BLaER1 treated with 17β-estradiol and CSF1 and Interleukin-3, amounts not matched to agents 10 nM and 100 nM (cell line): ENCODE measurements around the gene CNN1.

Source experiments
- H3K27ac ChIP-seq, 11 experiments: shearing (Covaris generic); formaldehyde crosslinking; 2 replicates each; pipeline ENCODE4 v1.8.1; 2022
- H3K27me3 ChIP-seq, 11 experiments: shearing (Covaris generic); formaldehyde crosslinking; 2 replicates each; pipeline ENCODE4 v1.8.1; 2022
- H3K36me3 ChIP-seq, 11 experiments: shearing (Covaris generic); formaldehyde crosslinking; 2 replicates each; pipeline ENCODE4 v1.8.1; 2022
- H3K4me1 ChIP-seq, 10 experiments: shearing (Covaris generic); formaldehyde crosslinking; 2 replicates each; pipeline ENCODE4 v1.8.1; 2022
- H3K4me2 ChIP-seq, 11 experiments: shearing (Covaris generic); formaldehyde crosslinking; 2 replicates each; pipeline ENCODE4 v1.8.1; 2022
- H3K4me3 ChIP-seq, 10 experiments: shearing (Covaris generic); formaldehyde crosslinking; 2 replicates each; pipeline ENCODE4 v1.8.1; 2022
- H3K9ac ChIP-seq, 11 experiments: shearing (Covaris generic); formaldehyde crosslinking; 2 replicates each; pipeline ENCODE4 v1.8.1; 2022
- H3K9me3 ChIP-seq, 11 experiments: shearing (Covaris generic); formaldehyde crosslinking; replicated peaks in 1 of 11; 2 replicates each; pipeline ENCODE4 v1.8.1; 2022
- H4K20me1 ChIP-seq, 11 experiments: shearing (Covaris generic); formaldehyde crosslinking; 2 replicates each; pipeline ENCODE4 v1.8.1; 2022
- Cebpa-rat ChIP-seq, 11 experiments: shearing (Covaris generic); IDR thresholded peaks; 2 replicates each; pipeline ENCODE4 v1.8.1; 2022

Gene CNN1

DNA sequence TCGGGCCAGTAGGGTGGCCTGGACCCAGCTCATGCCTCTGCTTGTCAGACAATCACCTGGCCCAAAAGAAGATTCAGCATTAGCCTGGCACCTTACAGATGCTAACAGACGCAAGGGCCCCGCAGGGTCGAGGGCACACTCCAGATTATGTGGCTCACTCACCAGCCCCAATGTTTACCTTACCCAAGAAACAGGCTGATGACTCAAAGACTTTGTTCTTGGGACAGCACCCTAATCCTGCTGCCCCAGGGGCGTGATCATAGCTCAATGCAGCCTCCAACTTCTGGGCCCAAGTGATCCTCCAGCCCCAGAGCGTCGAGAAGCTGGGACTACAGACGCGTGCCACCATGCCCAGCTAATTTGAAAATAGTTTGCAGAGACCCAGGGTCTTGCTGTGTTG lies 19.5 kb upstream of the CNN1 start:
- Histone ChIP-seq H3K9ac (no peak overlapping the region), H4K20me1 (peaks cover 0 to 55% (median 19%) of the 10 kb centered on the region in 11 experiments; a peak in 12 of 22 replicates), H3K9me3 (no peaks in the 10 kb centered on the region), H3K4me1 (no peaks in the 10 kb centered on the region), H3K4me2 (no peak overlapping the region), H3K27ac (no peak overlapping the region), H3K36me3 (peaks cover 14 to 98% (median 55%) of the 10 kb centered on the region in 11 experiments), H3K4me3 (no peak overlapping the region), H3K27me3 (no peaks in the 10 kb centered on the region)
- no peak for TF ChIP-seq Cebpa-rat (IDR thresholded peaks at IDR 0.05)

DNA sequence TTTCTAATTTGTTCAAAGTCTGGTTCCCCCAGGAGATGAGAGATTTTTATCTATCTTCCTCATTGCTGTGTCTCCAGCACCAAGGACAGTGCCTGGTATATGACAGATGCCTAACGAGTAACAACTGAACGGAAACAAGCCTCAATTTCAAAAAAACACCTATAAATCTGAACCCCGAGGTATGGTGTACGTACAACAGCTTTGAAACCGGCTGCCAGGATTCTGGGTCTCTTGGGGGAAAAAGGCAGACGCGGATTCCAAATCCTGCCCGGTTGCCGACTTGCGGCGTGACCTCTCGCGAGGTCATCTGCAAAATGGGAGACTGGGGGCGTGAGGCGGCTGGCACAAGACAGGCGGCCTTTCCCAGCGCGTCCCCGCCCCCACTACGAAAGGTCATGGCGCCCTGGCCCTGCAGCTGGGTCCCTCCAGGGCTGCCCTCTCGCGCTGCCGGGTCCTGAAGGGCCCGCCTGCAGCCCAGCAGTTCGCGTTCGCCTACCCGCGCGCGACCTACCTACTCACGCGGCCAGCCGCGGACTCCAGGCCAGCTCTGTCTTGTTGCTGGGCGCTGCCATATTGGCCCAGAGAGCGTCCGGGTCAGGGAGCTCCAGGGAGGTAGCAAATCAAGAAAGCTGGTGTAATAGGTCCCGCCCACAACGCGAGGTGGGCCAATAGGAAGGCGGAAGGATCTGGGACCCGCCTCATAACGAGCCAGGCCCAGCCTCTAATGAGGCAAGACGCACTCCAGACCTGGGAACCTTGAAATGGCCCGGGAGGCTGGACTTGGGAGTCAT lies 9.9 kb upstream of the CNN1 start, which contains the start of gene ECSIT:
Gene ECSIT, minus strand, starts transcription at position 584 of the 791 bp plus-strand sequence. CDS start 9,964 bp downstream, outside the sequence.
- peak within 1 kb of the TSS; percentile 74 to 92 (median 88) for H3K9ac ChIP-seq
- peaks cover 0 to 40% (median 7%) of the 10 kb centered on the region in 11 experiments; a peak in 10 of 22 replicates for H4K20me1 ChIP-seq
- no peaks in the 10 kb centered on the region for H3K9me3 ChIP-seq
- TF ChIP-seq Cebpa-rat (IDR thresholded peaks at IDR 0.05): no peak
- H3K27me3 ChIP-seq: no peaks in the 10 kb centered on the region
- H3K4me3 ChIP-seq: peak within 1 kb of the TSS; percentile 64 to 87 (median 77)
- H3K4me1 ChIP-seq: peaks cover 10 to 17% (median 13%) of the 10 kb centered on the region in 10 experiments
- H3K36me3 ChIP-seq: peaks cover 3 to 34% (median 15%) of the 10 kb centered on the region in 11 experiments; a peak in 14 of 22 replicates
- peak within 1 kb of the TSS; percentile 34 to 94 (median 87); a peak in 21 of 22 replicates for H3K27ac ChIP-seq
- H3K4me2 ChIP-seq: peak within 1 kb of the TSS; percentile 84 to 97 (median 94)

DNA sequence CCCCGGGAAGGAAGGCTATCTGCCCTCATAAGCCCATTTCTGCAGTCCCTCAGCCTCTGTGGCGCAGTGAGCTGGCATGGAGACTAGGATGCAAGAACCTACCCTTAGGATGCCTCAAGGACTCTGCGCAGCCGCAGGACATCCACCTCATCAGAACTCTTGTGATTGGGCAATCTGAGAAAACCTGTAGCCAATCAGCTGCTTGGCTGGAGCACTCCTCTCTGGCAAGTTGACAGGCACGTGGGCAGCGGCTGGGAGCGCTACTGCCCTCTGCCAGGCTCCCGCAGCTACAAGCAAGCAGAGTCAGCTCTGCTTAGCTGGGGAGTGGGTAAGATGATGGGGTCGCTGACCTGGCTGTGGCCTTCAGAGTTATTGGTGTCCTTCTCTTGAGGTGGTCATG lies 8.2 kb upstream of the CNN1 start:
- Histone ChIP-seq H3K4me3 (no peak overlapping the region), H3K27ac (no peak overlapping the region), H3K36me3 (peaks cover 0 to 17% (median 1%) of the 10 kb centered on the region in 11 experiments; a peak in 7 of 22 replicates), H3K27me3 (no peaks in the 10 kb centered on the region), H3K9ac (no peak overlapping the region), H3K4me1 (peaks cover 10 to 33% (median 25%) of the 10 kb centered on the region in 10 experiments), H3K9me3 (no peaks in the 10 kb centered on the region), H4K20me1 (peaks cover 0 to 27% (median 6%) of the 10 kb centered on the region in 11 experiments; a peak in 8 of 22 replicates), H3K4me2 (no peak overlapping the region)
- TF ChIP-seq Cebpa-rat (IDR thresholded peaks at IDR 0.05): 0 out of 22 replicates have a peak, but pooled peaks of 1 of the 11 experiments have one; percentile 22

DNA sequence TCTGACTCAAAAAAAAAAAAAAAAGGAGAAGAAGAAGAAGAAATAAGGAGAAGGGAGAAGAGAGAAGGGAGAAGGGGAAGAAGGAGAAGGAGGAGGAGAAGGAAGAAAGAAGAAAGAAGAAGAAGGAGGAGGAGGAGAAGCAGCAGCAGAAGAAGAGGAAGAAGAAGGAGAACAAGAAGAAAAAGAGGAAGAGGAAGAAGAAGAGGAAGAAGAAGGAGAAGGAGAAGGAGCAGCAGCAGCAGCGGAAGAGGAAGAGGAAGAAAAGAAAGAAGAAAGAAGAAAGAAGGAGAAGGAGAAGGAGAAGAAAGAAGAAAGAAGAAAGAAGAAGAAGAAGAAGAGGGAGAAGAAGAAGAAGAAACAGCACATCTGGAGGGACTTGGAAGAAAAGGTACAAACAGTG lies 4.1 kb upstream of the CNN1 start:
- Histone ChIP-seq H3K27ac (no peak overlapping the region), H3K9ac (no peak overlapping the region), H3K4me3 (no peak overlapping the region), H3K27me3 (peaks cover 0 to 15% (median 13%) of the 10 kb centered on the region in 11 experiments; a peak in 13 of 22 replicates), H4K20me1 (no peaks in the 10 kb centered on the region), H3K9me3 (no peaks in the 10 kb centered on the region), H3K4me2 (peak overlapping the region in 4 of 11 experiments; percentile 16 to 63 (median 44); a peak in 6 of 22 replicates), H3K36me3 (no peaks in the 10 kb centered on the region), H3K4me1 (peaks cover 0 to 33% (median 21%) of the 10 kb centered on the region in 10 experiments; a peak in 18 of 20 replicates)
- TF ChIP-seq Cebpa-rat (IDR thresholded peaks at IDR 0.05): no peak

DNA sequence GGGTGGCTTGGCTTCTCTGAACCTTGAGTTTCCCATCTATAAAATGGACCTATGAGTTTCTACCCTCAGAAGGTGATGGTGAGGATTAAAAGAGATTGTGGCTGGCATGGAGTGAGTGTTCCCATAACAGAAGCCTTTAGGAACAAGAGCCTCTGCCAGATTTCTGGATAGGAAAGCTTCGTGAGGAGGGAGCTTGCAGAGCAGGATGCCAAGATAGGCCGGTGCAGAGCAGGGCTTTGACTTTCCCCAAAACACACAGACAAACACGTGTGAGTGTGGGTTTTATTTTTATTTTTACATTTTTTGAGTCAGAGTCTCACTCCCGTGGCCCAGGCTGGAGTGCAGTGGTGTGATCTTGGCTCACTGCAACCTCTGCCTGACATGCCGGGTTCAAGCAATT lies 3.7 kb upstream of the CNN1 start:
- Histone ChIP-seq H3K9me3 (no peaks in the 10 kb centered on the region), H3K4me3 (no peak overlapping the region), H3K9ac (no peak overlapping the region), H3K4me2 (0 out of 22 replicates have a peak overlapping the region, but pooled peaks of 1 of the 11 experiments have one; percentile 16), H4K20me1 (no peaks in the 10 kb centered on the region), H3K27me3 (peaks cover 0 to 15% (median 13%) of the 10 kb centered on the region in 11 experiments; a peak in 13 of 22 replicates), H3K36me3 (no peaks in the 10 kb centered on the region), H3K4me1 (peaks cover 0 to 32% (median 21%) of the 10 kb centered on the region in 10 experiments; a peak in 18 of 20 replicates), H3K27ac (no peak overlapping the region)
- TF ChIP-seq Cebpa-rat (IDR thresholded peaks at IDR 0.05): no peak

DNA sequence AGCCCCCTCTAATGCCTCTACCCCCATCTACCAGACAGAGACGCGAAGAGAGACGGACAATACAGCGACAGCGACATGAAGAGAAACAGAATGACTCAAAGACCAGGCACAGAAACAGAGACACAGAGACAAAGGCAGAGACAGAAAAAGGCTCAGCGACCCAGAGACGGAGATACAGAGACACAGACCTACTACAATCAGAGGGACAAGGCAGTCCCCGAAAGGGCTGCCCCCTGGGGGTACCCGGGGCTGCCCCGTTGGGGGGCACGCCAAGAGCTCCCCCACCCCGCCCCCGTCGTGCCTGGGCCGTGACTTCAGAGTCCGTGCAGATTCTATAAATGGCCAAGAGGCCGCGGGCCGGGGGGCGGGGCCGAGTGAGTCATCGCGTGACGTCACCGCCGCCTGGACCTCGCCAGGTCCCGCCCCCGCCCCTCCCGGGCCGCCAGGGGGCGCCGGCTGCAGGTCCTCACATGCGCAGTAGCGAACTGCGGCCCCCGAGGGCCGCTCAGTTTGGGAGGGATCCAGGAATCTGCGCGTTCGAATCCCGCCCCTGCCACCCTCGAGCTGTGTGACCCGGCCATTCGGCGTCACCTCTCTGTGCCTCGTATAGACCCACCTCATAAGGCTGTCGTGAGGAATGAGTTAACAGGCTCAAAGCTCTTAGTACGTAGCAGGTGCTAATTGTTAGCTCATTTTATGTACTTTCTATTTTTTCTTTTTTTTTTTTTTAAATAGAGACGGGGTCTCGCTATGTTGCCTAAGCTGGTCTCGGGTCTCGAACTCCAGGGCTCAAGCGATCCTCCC lies 2.7 kb upstream of the CNN1 start:
- no peak for TF ChIP-seq Cebpa-rat (IDR thresholded peaks at IDR 0.05)
- Histone ChIP-seq H3K4me1 (peaks cover 0 to 32% (median 21%) of the 10 kb centered on the region in 10 experiments; a peak in 18 of 20 replicates), H3K9me3 (no peaks in the 10 kb centered on the region), H3K9ac (no peak overlapping the region; a peak in 1 of 22 replicates), H3K4me3 (0 out of 20 replicates have a peak overlapping the region, but pooled peaks of 1 of the 10 experiments have one; percentile 14), H3K27me3 (peaks cover 0 to 15% (median 13%) of the 10 kb centered on the region in 11 experiments; a peak in 13 of 22 replicates), H4K20me1 (no peaks in the 10 kb centered on the region), H3K27ac (no peak overlapping the region), H3K4me2 (peak overlapping the region; percentile 43 to 76 (median 56); a peak in 20 of 22 replicates), H3K36me3 (no peaks in the 10 kb centered on the region)

DNA sequence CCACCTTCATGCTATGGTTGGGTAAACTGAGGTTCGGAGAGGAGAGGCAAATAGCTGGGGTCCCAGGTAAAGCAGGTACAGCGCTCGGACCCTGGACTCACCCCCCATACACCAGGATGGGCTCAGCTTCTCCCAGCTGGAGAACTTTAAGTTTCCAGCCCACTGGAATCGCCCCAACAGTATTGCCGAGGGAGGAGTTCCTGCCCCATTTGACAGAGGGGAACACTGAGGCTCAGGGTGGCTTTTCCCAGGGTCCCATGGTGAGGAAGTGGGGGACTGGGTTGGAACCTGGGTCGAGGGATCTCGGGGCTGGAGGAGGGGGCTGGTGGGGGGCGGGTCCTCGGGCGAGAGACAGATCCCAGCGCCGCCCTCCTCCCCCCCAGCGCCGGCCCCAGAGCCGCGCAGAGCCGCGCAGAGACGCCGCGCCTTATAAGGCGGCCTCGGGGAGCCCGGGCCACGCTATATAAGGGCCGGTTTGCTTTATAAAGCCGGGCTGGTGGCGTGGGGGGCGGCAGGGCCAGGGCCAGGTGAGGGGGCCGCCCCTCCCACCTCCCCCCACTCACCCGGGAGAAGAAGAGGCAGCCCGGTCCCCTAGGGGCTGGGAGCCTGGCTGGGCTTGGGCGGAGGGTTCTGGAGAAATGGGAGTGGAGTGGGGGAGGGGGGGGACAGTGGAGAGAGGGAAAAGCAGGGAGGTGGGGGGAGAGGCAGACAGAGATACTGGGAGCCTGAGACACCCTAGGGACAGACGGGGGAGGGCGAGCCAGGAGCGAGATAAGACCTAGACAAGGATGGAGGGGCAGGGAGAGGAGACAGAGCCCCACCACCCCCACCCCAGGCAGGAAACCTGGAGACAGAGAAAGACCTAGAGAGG lies 1.1 kb downstream of the CNN1 start:
- no peak overlapping the region for H3K9ac ChIP-seq
- no peaks in the 10 kb centered on the region for H3K36me3 ChIP-seq
- no peak for TF ChIP-seq Cebpa-rat (IDR thresholded peaks at IDR 0.05)
- peaks cover 0 to 15% (median 13%) of the 10 kb centered on the region in 11 experiments; a peak in 13 of 22 replicates for H3K27me3 ChIP-seq
- no peak overlapping the region for H3K27ac ChIP-seq
- H3K4me2 ChIP-seq: no peak overlapping the region
- no peaks in the 10 kb centered on the region for H4K20me1 ChIP-seq
- peaks cover 0 to 22% (median 13%) of the 10 kb centered on the region in 10 experiments; a peak in 16 of 20 replicates for H3K4me1 ChIP-seq
- H3K9me3 ChIP-seq: no peaks in the 10 kb centered on the region
- no peak overlapping the region for H3K4me3 ChIP-seq

DNA sequence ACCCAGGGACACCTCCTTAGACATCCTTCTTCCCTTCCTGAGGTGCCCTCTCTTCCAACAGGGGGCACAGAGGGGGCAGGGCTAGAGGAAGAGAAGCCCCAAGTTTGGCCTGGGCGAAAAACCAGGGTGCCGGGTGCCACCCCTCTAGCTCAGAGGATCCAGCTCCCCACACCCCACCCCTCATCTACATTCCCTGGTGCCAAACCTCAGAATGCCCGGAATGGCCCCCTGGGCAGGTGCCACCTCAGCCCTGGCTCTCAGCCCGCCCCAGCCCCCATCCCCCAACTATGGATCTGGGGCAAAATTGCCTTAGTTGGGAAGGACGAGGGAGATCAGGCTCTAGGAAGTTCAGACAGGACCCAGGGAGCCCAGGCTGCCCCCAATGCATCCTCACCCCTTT lies 2.0 kb downstream of the CNN1 start:
- H3K9ac ChIP-seq: no peak overlapping the region
- H3K27me3 ChIP-seq: peaks cover 0 to 15% (median 13%) of the 10 kb centered on the region in 11 experiments; a peak in 13 of 22 replicates
- no peaks in the 10 kb centered on the region for H4K20me1 ChIP-seq
- no peaks in the 10 kb centered on the region for H3K36me3 ChIP-seq
- H3K4me1 ChIP-seq: peaks cover 0 to 16% (median 6%) of the 10 kb centered on the region in 10 experiments; a peak in 14 of 20 replicates
- no peaks in the 10 kb centered on the region for H3K9me3 ChIP-seq
- no peak overlapping the region for H3K4me2 ChIP-seq
- H3K4me3 ChIP-seq: no peak overlapping the region
- H3K27ac ChIP-seq: no peak overlapping the region
- no peak for TF ChIP-seq Cebpa-rat (IDR thresholded peaks at IDR 0.05)
